Left hindlimb (tissue), 1 donor: Measurements from ENCODE around the gene SCARF2.
A peak's percentile ranks its signal among the peaks of the same experiment; 100 is the strongest.
"Not testable (repeated sequence)": the region's sequence is repeated elsewhere in the genome, so short reads cannot be mapped to it uniquely, and the experiment has no call there.

Experiments
- DNase-seq: peaks from one replicate; pipeline ENCODE4 v3.0.0-alpha.2; 2018

Gene SCARF2

GRCh38 chr22:20463324-20464095, 25.9 kb upstream of the SCARF2 start:
- no peak for DNase-seq

- no peak for DNase-seq
Measured at GRCh38 chr22:20459862-20460261, 22.2 kb upstream of the SCARF2 start.

GRCh38 chr22:20459152-20459542, 21.5 kb upstream of the SCARF2 start:
- DNase-seq, result no peak

GRCh38 chr22:20458530-20459151, 21.0 kb upstream of the SCARF2 start:
- DNase-seq, result no peak

- no peak for DNase-seq
Measured at GRCh38 chr22:20457506-20458240, 20.0 kb upstream of the SCARF2 start.

- no peak for DNase-seq
Measured at GRCh38 chr22:20456722-20457076, 19.1 kb upstream of the SCARF2 start.

- DNase-seq, result peak; percentile 86
Measured at GRCh38 chr22:20456064-20456721, 18.6 kb upstream of the SCARF2 start.

GRCh38 chr22:20455709-20456063, 18.1 kb upstream of the SCARF2 start:
- no peak for DNase-seq

- DNase-seq, result no peak
Measured at GRCh38 chr22:20453222-20453621, 15.6 kb upstream of the SCARF2 start.

- DNase-seq, result no peak
Measured at GRCh38 chr22:20451920-20452319, 14.3 kb upstream of the SCARF2 start.

- DNase-seq, result not testable (repeated sequence)
Measured at GRCh38 chr22:20451129-20451778, 13.6 kb upstream of the SCARF2 start.

GRCh38 chr22:20450551-20450906, 12.9 kb upstream of the SCARF2 start:
- DNase-seq, result no peak

- no peak for DNase-seq
Measured at GRCh38 chr22:20449819-20450550, 12.4 kb upstream of the SCARF2 start.

GRCh38 chr22:20448630-20449029, 11.0 kb upstream of the SCARF2 start:
- no peak for DNase-seq

GRCh38 chr22:20446383-20446970, 8.9 kb upstream of the SCARF2 start:
- DNase-seq, result no peak

GRCh38 chr22:20444325-20444724, 6.7 kb upstream of the SCARF2 start:
- no peak for DNase-seq

- peak; percentile 30 for DNase-seq
Measured at GRCh38 chr22:20442485-20443284, 5.1 kb upstream of the SCARF2 start.

GRCh38 chr22:20441631-20442484, 4.2 kb upstream of the SCARF2 start:
- peak; percentile 39 for DNase-seq

GRCh38 chr22:20440637-20441591, 3.3 kb upstream of the SCARF2 start:
- DNase-seq, result no peak
